ENCODE measurements around the gene SHROOM2. TPM values are rescaled to one million over a fixed set of nuclear protein-coding genes. Genes with fewer than 3 reads are reported as not detected.
A peak's percentile ranks its signal among the peaks of the same experiment; 100 is the strongest.

SHROOM2 gene
- total and polyA plus RNA-seq, 7 donors, result 0.71 to 3.0 (median 1.8) TPM

GRCh38 chrX:9867753-9868152, 81.5 kb downstream of the SHROOM2 start:
- no peak for TF ChIP-seq POLR2AphosphoS5 (IDR thresholded peaks at IDR 0.05)
- no peak for TF ChIP-seq EP300 (IDR thresholded peaks at IDR 0.05)
- no peak for TF ChIP-seq CTCF (IDR thresholded peaks at IDR 0.05)
- no peak for TF ChIP-seq POLR2A (IDR thresholded peaks at IDR 0.05)
- Histone ChIP-seq H3K27me3 (no peaks in the 10 kb centered on the region), H3K27ac (no peak overlapping the region), H3K36me3 (no peaks in the 10 kb centered on the region), H3K4me1 (no peaks in the 10 kb centered on the region), H3K9me3 (no peaks in the 10 kb centered on the region), H3K4me3 (no peak overlapping the region)
- DNase-seq, result no peak
- 61 to 67% methylated on average over 4 of the region's 4 CpGs for WGBS, 2 donors
- intact Hi-C loops (cut with DNase I), result no loop called here

DNA sequence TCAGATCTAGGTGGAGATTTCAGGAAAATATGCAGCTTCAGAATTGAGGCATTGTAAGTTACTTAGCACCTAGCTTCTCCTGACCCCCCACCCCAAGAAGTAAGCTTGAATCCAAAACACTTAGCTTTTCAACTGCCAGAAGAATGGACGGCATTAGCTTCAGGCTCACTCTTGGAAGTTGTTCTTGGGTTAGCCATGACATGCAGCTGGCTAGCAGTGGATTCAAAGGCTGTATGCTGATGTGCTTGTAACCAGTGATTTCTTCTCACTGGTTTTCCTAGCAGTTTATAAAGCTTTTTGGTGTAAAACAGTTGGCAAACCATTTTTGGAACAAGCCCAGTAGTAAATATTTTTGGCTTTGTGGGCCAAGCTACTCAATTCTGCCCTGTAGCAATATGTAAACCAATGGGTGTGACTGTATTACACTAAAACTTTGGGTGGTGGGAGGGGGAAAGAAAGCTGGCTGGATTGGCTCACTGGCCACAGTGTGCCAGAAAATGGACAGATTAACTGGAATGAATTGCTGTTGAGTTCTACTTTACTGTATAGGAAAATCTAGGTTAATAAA, 85.6 kb downstream of the SHROOM2 start:
- no peak for DNase-seq
- Histone ChIP-seq H3K4me3 (no peak overlapping the region), H3K9me3 (no peaks in the 10 kb centered on the region), H3K27me3 (no peaks in the 10 kb centered on the region), H3K36me3 (no peaks in the 10 kb centered on the region), H3K4me1 (no peaks in the 10 kb centered on the region), H3K27ac (no peak overlapping the region)
- 62 to 77% methylated on average over 1 of the region's 1 CpG for WGBS, 2 donors
- intact Hi-C loops (cut with DNase I), result no loop called here
- TF ChIP-seq POLR2A (IDR thresholded peaks at IDR 0.05) (no peak), EP300 (IDR thresholded peaks at IDR 0.05) (no peak), CTCF (IDR thresholded peaks at IDR 0.05) (no peak), POLR2AphosphoS5 (IDR thresholded peaks at IDR 0.05) (no peak)

- Histone ChIP-seq H3K4me1 (no peaks in the 10 kb centered on the region), H3K27ac (no peak overlapping the region), H3K4me3 (no peak overlapping the region), H3K9me3 (no peaks in the 10 kb centered on the region), H3K27me3 (no peaks in the 10 kb centered on the region), H3K36me3 (no peaks in the 10 kb centered on the region)
- no peak for TF ChIP-seq POLR2A (IDR thresholded peaks at IDR 0.05)
- no peak for TF ChIP-seq EP300 (IDR thresholded peaks at IDR 0.05)
- no peak for TF ChIP-seq POLR2AphosphoS5 (IDR thresholded peaks at IDR 0.05)
- intact Hi-C loops (cut with DNase I), result no loop called here
- DNase-seq, result no peak
- 93 to 98% methylated on average over 12 of the region's 12 CpGs for WGBS, 2 donors
Observed at GRCh38 chrX:9873360-9873759, 87.1 kb downstream of the SHROOM2 start.

DNA sequence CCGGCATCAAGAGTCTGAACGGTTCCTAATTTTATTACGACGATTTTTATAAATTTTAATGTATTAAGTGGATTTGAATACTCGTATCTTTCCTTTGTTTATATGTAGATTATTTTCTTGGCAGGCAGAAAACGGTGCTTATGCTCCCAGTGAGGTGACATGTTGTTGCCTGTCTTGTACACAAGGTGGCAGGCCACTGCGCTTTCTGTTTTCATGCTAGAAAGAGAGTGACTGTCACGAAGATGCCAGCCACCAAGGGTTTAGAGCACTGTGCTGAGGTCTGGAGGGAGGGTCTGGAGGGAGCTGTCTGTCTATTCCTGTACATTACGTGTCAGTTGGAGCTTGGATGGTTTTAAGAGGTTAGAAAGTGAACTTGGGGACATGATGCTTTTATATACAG, 87.7 kb downstream of the SHROOM2 start:
- no peak overlapping the region for H3K4me3 ChIP-seq
- no peaks in the 10 kb centered on the region for H3K9me3 ChIP-seq
- no peak for DNase-seq
- H3K4me1 ChIP-seq, result no peaks in the 10 kb centered on the region
- no peak overlapping the region for H3K27ac ChIP-seq
- 57 to 62% methylated on average over 9 of the region's 9 CpGs for WGBS, 2 donors
- TF ChIP-seq CTCF (IDR thresholded peaks at IDR 0.05) (peak in 1 of 4 experiments; percentile 22), EP300 (IDR thresholded peaks at IDR 0.05) (no peak)
- intact Hi-C loops (cut with DNase I), result no loop called here
- no peaks in the 10 kb centered on the region for H3K27me3 ChIP-seq
- no peaks in the 10 kb centered on the region for H3K36me3 ChIP-seq

DNA sequence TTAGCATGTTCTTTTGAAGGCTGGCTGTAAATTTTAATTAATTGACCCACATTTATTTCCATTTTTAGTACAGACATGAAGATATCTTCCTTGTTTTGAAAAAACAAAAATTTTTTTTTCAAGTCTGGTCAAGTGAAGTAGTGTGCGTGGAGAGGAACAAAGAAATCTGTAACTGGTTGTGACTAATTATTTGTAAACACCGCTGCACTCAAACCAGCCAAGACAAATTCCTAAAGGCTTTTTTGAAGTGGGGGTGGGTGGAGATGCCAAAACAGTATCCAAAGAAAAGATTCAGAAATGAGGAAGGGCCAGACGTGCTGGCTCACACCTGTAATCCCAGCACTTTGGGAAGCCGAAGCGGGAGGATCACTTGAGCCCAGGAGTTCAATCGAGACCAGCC, 88.3 kb downstream of the SHROOM2 start:
- H3K4me1 ChIP-seq, result no peaks in the 10 kb centered on the region
- no peak for DNase-seq
- TF ChIP-seq POLR2A (IDR thresholded peaks at IDR 0.05) (no peak), CTCF (IDR thresholded peaks at IDR 0.05) (no peak), POLR2AphosphoS5 (IDR thresholded peaks at IDR 0.05) (no peak), EP300 (IDR thresholded peaks at IDR 0.05) (no peak)
- H3K36me3 ChIP-seq, result no peaks in the 10 kb centered on the region
- H3K27me3 ChIP-seq, result no peaks in the 10 kb centered on the region
- H3K4me3 ChIP-seq, result no peak overlapping the region
- 80 to 85% methylated on average over 6 of the region's 6 CpGs for WGBS, 2 donors
- intact Hi-C loops (cut with DNase I), result no loop called here
- H3K27ac ChIP-seq, result no peak overlapping the region
- no peaks in the 10 kb centered on the region for H3K9me3 ChIP-seq
